ENCODE results near the gene TLX2.

TLX2 gene

GRCh38 chr2:74531666-74532065 lies 17.4 kb downstream of the TLX2 start:
- DNase-seq (ENCODE audit: low read depth, low spot score): no peak

- DNase-seq (ENCODE audit: low read depth, low spot score): no peak
Measured at GRCh38 chr2:74532222-74532621, 18.0 kb downstream of the TLX2 start.

GRCh38 chr2:74533464-74533863 lies 19.2 kb downstream of the TLX2 start:
- no peak for DNase-seq (ENCODE audit: low read depth, low spot score)

GRCh38 chr2:74534411-74534810 lies 20.2 kb downstream of the TLX2 start:
- no peak for DNase-seq (ENCODE audit: low read depth, low spot score)

- no peak for DNase-seq (ENCODE audit: low read depth, low spot score)
Measured at GRCh38 chr2:74535440-74535965, 21.3 kb downstream of the TLX2 start.

- DNase-seq (ENCODE audit: low read depth, low spot score): no peak
Measured at GRCh38 chr2:74536166-74536950, 22.1 kb downstream of the TLX2 start.

- DNase-seq (ENCODE audit: low read depth, low spot score): no peak
Measured at GRCh38 chr2:74537140-74537539, 22.9 kb downstream of the TLX2 start.

GRCh38 chr2:74538881-74539339 lies 24.7 kb downstream of the TLX2 start:
- DNase-seq (ENCODE audit: low read depth, low spot score): no peak

- DNase-seq (ENCODE audit: low read depth, low spot score): no peak
Measured at GRCh38 chr2:74540291-74540690, 26.0 kb downstream of the TLX2 start.

GRCh38 chr2:74542978-74543377 lies 28.7 kb downstream of the TLX2 start:
- DNase-seq (ENCODE audit: low read depth, low spot score): no peak

GRCh38 chr2:74544634-74545033 lies 30.4 kb downstream of the TLX2 start:
- DNase-seq (ENCODE audit: low read depth, low spot score): no peak

- DNase-seq (ENCODE audit: low read depth, low spot score): no peak
Measured at GRCh38 chr2:74546004-74546403, 31.8 kb downstream of the TLX2 start.

- no peak for DNase-seq (ENCODE audit: low read depth, low spot score)
Measured at GRCh38 chr2:74548285-74548899, 34.1 kb downstream of the TLX2 start.

- DNase-seq (ENCODE audit: low read depth, low spot score): no peak
Measured at GRCh38 chr2:74548900-74549826, 34.9 kb downstream of the TLX2 start.

- DNase-seq (ENCODE audit: low read depth, low spot score): no peak
Measured at GRCh38 chr2:74550231-74550630, 36.0 kb downstream of the TLX2 start.

GRCh38 chr2:74551530-74551929 lies 37.3 kb downstream of the TLX2 start:
- no peak for DNase-seq (ENCODE audit: low read depth, low spot score)

GRCh38 chr2:74551942-74552913 lies 38.0 kb downstream of the TLX2 start:
- DNase-seq (ENCODE audit: low read depth, low spot score): no peak

- DNase-seq (ENCODE audit: low read depth, low spot score): no peak
Measured at GRCh38 chr2:74552914-74553811, 38.9 kb downstream of the TLX2 start.
